CD4-positive, alpha-beta T cell (primary cell): Measurements from ENCODE around the gene NSD2. TPM values are rescaled to one million over a fixed set of nuclear protein-coding genes. Genes with fewer than 3 reads are reported as not detected.
"Not testable (repeated sequence)": the region's sequence is repeated elsewhere in the genome, so short reads cannot be mapped to it uniquely, and the experiment has no call there.

ENCODE experiments used
- ATAC-seq: fragments of 200-7000 bp; cut with Tn5 transposase; one replicate; pipeline ENCODE4 v1.10.0; 2022; ENCODE audit warnings: mild to moderate bottlenecking; ENCODE audit not compliant: poor library complexity
- CTCF ChIA-PET: fragments of 350-600 bp; sonication (Branson Sonifier 250); formaldehyde crosslinking; loops from one replicate; lab custom pipeline; 2021; ENCODE audit warnings: antibody characterized with exemption, inconsistent platforms; lab: Charles Lee
- POLR2A ChIA-PET: fragments of 350-600 bp; sonication (Branson Sonifier 250); formaldehyde crosslinking; loops from one replicate; lab custom pipeline; 2021; ENCODE audit warnings: antibody characterized with exemption, inconsistent platforms; lab: Charles Lee
- DNase-seq, 14 experiments: peaks; one replicate each; pipeline ENCODE4 v3.0.0-alpha.2; 2013 to 2020; ENCODE audit warnings: mixed read lengths in 2 of 14
- H3K27ac ChIP-seq, 2 donors: one replicate each; pipeline versions ENCODE4 v1.5.1 to v1.7.0; 2013; ENCODE audit warnings: low read length in 2 of 2, low read depth in 1 of 2, mild to moderate bottlenecking in 1 of 2
- H3K27me3 ChIP-seq, 2 experiments: 1 replicate in 1 of 2; 2 replicates in 1 of 2; pipeline versions ENCODE4 v1.6.1 to v1.7.0; 2013; ENCODE audit warnings: low read length in 2 of 2, control low read depth in 1 of 2, mild to moderate bottlenecking in 1 of 2, moderate library complexity in 1 of 2; ENCODE audit not compliant: insufficient read depth in 2 of 2, control insufficient read depth in 1 of 2
- H3K36me3 ChIP-seq: one replicate; pipeline ENCODE4 v1.6.1; 2013; ENCODE audit warnings: low read length, control low read depth; ENCODE audit not compliant: insufficient read depth
- H3K4me1 ChIP-seq: one replicate; pipeline ENCODE4 v1.6.1; 2013; ENCODE audit warnings: low read length, control low read depth; ENCODE audit not compliant: insufficient read depth
- H3K4me3 ChIP-seq: one replicate; pipeline ENCODE4 v1.5.1; 2013; ENCODE audit warnings: mild to moderate bottlenecking, low read length, moderate library complexity
- H3K9me3 ChIP-seq, 2 experiments: 1 replicate in 1 of 2; 2 replicates in 1 of 2; pipeline versions ENCODE4 v1.6.1 to v1.7.0; 2013; ENCODE audit warnings: low read length in 2 of 2, mild to moderate bottlenecking in 2 of 2, control low read depth in 1 of 2, moderate library complexity in 1 of 2; ENCODE audit not compliant: control insufficient read depth in 1 of 2, insufficient read depth in 1 of 2
- H3K27ac Mint-ChIP-seq: one replicate; pipeline ENCODE4 v1.8.0; 2020; ENCODE audit warnings: mixed read lengths
- H3K27me3 Mint-ChIP-seq: one replicate; pipeline ENCODE4 v1.8.0; 2021; ENCODE audit warnings: mixed read lengths
- H3K36me3 Mint-ChIP-seq: one replicate; pipeline ENCODE4 v1.8.0; 2021; ENCODE audit warnings: low read depth, mixed read lengths
- H3K4me1 Mint-ChIP-seq: one replicate; pipeline ENCODE4 v1.8.0; 2021; ENCODE audit warnings: low read depth, mixed read lengths
- H3K4me3 Mint-ChIP-seq: one replicate; pipeline ENCODE4 v1.8.0; 2020; ENCODE audit warnings: mild to moderate bottlenecking, mixed read lengths
- H3K9me3 Mint-ChIP-seq: one replicate; pipeline ENCODE4 v1.8.0; 2020; ENCODE audit warnings: mixed read lengths
- CTCF ChIP-seq: fragments of 200-600 bp; IDR thresholded peaks from one replicate; pipeline ENCODE4 v1.8.0; 2022; ENCODE audit warnings: antibody characterized with exemption, mild to moderate bottlenecking
- intact Hi-C, 2 experiments: fragments of 100-400 bp; cut with DNase I in 1 of 2; cut with micrococcal nuclease in 1 of 2; formaldehyde crosslinking; loops; one replicate each; pipeline versions ENCODE4 v1.15.1 to v1.9.0; 2023 to 2025; cut with DNase I, micrococcal nuclease
- total RNA-seq, 174 experiments: library from RNA in 2 of 174; stranded (reverse) in 2 of 174; gene quantifications; one replicate each; pipeline ENCODE4 v1.2.3 and lab custom pipeline; 2021 to 2026

The NSD2 gene
- total RNA-seq, 2 experiments from 2014 or later, result 42.4 to 45.8 TPM

DNA sequence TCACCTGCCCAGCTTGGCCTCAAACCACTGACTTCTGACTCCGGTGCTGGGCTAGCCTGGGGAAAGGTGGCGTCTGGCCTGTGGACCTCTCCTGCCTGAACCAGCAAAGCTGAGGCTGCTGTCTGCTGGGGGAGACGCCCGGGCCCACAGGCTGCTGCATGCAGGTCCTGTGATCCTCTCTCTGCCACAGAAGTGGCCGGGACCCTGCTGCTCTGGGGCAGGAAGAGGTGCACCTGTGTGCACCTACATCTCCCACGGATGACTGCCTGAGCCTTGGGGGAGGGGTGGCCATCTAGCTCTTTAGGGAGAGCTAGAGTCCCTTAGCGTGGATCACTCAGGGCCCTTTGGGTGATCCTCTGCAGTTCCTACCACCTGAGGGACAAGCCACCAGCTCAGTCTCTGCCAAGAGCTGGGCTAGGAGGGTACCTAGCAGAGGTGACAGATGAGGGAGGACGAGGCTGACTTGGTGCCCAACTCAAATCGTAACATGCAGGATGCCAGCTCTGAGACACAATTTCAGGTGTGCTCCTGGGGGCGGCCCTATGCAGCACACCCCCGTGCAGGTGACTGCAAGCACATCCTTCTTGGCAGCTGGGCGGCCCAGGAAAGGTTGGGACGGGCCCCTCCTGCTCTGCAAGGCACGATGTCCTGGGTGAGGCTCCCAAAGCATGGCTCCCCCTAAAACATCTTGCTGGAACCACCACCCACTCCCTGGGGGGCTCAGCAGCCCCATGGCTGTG is 37.7 kb upstream of the NSD2 start:
- Mint-ChIP-seq H3K27ac (no peak overlapping the region), H3K4me3 (no peak overlapping the region), H3K9me3 (no peaks in the 10 kb centered on the region), H3K36me3 (peaks cover 69% of the 10 kb centered on the region), H3K4me1 (no peaks in the 10 kb centered on the region), H3K27me3 (no peaks in the 10 kb centered on the region)
- no peaks in the 10 kb centered on the region for H3K27me3 ChIP-seq
- H3K4me1 ChIP-seq, result no peaks in the 10 kb centered on the region
- intact Hi-C loops, result no loop called here
- ChIA-PET CTCF (no interaction called here), POLR2A (no interaction called here)
- DNase-seq (no peak), ATAC-seq (no peak)
- H3K27ac ChIP-seq, result no peak overlapping the region
- no peaks in the 10 kb centered on the region for H3K9me3 ChIP-seq
- H3K36me3 ChIP-seq, result peaks cover 72% of the 10 kb centered on the region
- no peak overlapping the region for H3K4me3 ChIP-seq
- no peak for TF ChIP-seq CTCF

- Histone ChIP-seq H3K36me3 (peaks cover 80% of the 10 kb centered on the region), H3K27me3 (no peaks in the 10 kb centered on the region), H3K9me3 (no peaks in the 10 kb centered on the region), H3K4me3 (no peak overlapping the region), H3K27ac (no peak overlapping the region), H3K4me1 (no peaks in the 10 kb centered on the region)
- Mint-ChIP-seq H3K27me3 (no peaks in the 10 kb centered on the region), H3K4me3 (no peak overlapping the region), H3K36me3 (peaks cover 73% of the 10 kb centered on the region), H3K9me3 (no peaks in the 10 kb centered on the region), H3K27ac (no peak overlapping the region), H3K4me1 (no peaks in the 10 kb centered on the region)
- no peak for DNase-seq
- no peak for TF ChIP-seq CTCF
- ChIA-PET POLR2A (no interaction called here), CTCF (no interaction called here)
- no peak for ATAC-seq
- intact Hi-C loops, result no loop called here
Observed at GRCh38 chr4:1834047-1834775, 37.0 kb upstream of the NSD2 start.

DNA sequence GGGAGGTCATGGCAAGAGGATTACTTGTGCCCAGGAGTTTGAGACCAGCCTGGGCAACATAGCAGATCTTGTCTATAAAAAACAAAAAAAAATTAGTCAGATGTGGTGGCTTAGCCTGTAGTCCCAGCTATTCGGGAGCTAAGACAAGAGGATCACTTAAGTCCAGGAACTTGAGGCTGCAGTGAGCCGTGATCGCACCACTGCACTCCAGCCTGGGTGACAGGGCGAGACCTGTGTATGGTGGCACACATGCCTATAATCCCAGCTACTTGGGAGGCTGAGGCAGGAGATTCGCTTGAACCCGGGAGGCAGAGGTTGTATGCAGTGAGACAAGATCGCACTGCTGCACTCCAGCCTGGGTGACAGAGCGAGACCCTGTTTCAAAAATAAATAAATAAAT is 35.4 kb upstream of the NSD2 start:
- peaks cover 71% of the 10 kb centered on the region for H3K36me3 Mint-ChIP-seq
- H3K4me1 Mint-ChIP-seq, CTCF ChIA-PET: not testable (repeated sequence)

More for the DNA sequence above, 35.4 kb upstream of the NSD2 start:
- H3K27ac Mint-ChIP-seq, H3K9me3 Mint-ChIP-seq, H3K27me3 Mint-ChIP-seq, H3K4me3 Mint-ChIP-seq, POLR2A ChIA-PET, H3K9me3 ChIP-seq, ATAC-seq, DNase-seq, H3K4me1 ChIP-seq, H3K27me3 ChIP-seq, H3K27ac ChIP-seq, H3K4me3 ChIP-seq: not testable (repeated sequence)
- peaks cover 81% of the 10 kb centered on the region for H3K36me3 ChIP-seq
- intact Hi-C loops, result loop anchor here in 1 of 2 experiments (5.0 kb wide), 1 partner anchor 51 kb away; no protein-coding TSS in a partner anchor
